Ascending aorta (tissue), 2 donors: ENCODE data around the gene ADAMTSL3. TPM values are rescaled to one million over a fixed set of nuclear protein-coding genes. Genes with fewer than 3 reads are reported as not detected.

Experiments used
- DNase-seq, 2 donors: peaks; one replicate each; pipeline ENCODE4 v3.0.0-alpha.2; 2019; ENCODE audit warnings: low spot score in 2 of 2
- H3K27ac ChIP-seq, 2 donors: fragments of 200-600 bp; sonication (generic); one replicate each; pipeline ENCODE4 v1.5.1; 2016 to 2017; ENCODE audit warnings: mild to moderate bottlenecking in 1 of 2
- H3K27me3 ChIP-seq: fragments of 200-600 bp; sonication (generic); one replicate; pipeline ENCODE4 v1.5.1; 2017
- H3K36me3 ChIP-seq, 2 donors: fragments of 200-600 bp; sonication (generic); one replicate each; pipeline ENCODE4 v1.5.1; 2016
- H3K4me1 ChIP-seq, 2 donors: fragments of 200-600 bp; sonication (generic); one replicate each; pipeline ENCODE4 v1.5.1; 2016 to 2017; ENCODE audit warnings: mild to moderate bottlenecking in 1 of 2
- H3K4me3 ChIP-seq, 2 donors: fragments of 200-600 bp; sonication (generic); one replicate each; pipeline ENCODE4 v1.5.1; 2016 to 2017; ENCODE audit warnings: mild to moderate bottlenecking in 1 of 2
- H3K9me3 ChIP-seq, 2 donors: fragments of 200-600 bp; sonication (generic); one replicate each; pipeline ENCODE4 v1.5.1; 2016
- intact Hi-C: fragments of 100-400 bp; cut with DNase I; formaldehyde crosslinking; loops from one replicate; pipeline ENCODE4 v1.15.1; 2023
- total RNA-seq: library from RNA; depleted of rRNA; stranded (reverse); fragments of >200 nt; gene quantifications from one replicate; pipeline ENCODE4 v1.1.0, GENCODE V29; 2016
- TF ChIP-seq, protein P1 (sequence below), 3 experiments: fragments of 200-600 bp in 2 of 3; fragments of 450-650 bp in 1 of 3; sonication (generic) in 2 of 3; IDR thresholded peaks; one replicate each; pipeline ENCODE4 v1.5.1; 2016 to 2019; ENCODE audit warnings: antibody characterized with exemption in 3 of 3, mild to moderate bottlenecking in 1 of 3, moderate library complexity in 1 of 3

The ADAMTSL3 gene
- total RNA-seq, 1 donor from 2014 or later = 28.1 TPM

DNA sequence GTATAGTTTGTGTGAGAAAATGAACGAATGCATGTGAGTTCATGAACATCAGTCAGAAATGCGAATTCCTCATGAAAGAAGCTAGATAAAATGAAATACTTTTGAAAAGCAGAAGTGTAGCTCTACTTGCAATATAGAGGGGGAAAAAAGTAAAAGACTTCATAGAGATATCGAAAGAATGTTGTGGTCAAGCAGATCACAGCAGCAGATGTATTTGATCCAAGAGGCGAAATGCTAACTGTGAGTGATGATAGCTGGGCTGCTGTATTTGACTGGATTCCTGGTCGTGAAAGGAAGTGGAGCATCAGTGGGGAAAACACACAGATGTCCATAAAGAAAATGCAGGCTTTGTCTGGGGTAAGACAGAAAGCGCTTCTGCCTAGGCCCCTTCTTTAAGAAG lies 112.4 kb downstream of the ADAMTSL3 start:
- Histone ChIP-seq H3K27ac (peak overlapping the region in 1 of 2 donors; percentile 22), H3K27me3 (no peaks in the 10 kb centered on the region), H3K36me3 (no peaks in the 10 kb centered on the region), H3K4me1 (peaks cover 4 to 35% of the 10 kb centered on the region in 2 donors), H3K4me3 (no peak overlapping the region), H3K9me3 (no peaks in the 10 kb centered on the region)
- intact Hi-C loops = loop anchor here (5.0 kb wide), 1 partner anchor 114 kb away; the partner anchor contains the start of gene ADAMTSL3
- TF ChIP-seq, protein P1, sequence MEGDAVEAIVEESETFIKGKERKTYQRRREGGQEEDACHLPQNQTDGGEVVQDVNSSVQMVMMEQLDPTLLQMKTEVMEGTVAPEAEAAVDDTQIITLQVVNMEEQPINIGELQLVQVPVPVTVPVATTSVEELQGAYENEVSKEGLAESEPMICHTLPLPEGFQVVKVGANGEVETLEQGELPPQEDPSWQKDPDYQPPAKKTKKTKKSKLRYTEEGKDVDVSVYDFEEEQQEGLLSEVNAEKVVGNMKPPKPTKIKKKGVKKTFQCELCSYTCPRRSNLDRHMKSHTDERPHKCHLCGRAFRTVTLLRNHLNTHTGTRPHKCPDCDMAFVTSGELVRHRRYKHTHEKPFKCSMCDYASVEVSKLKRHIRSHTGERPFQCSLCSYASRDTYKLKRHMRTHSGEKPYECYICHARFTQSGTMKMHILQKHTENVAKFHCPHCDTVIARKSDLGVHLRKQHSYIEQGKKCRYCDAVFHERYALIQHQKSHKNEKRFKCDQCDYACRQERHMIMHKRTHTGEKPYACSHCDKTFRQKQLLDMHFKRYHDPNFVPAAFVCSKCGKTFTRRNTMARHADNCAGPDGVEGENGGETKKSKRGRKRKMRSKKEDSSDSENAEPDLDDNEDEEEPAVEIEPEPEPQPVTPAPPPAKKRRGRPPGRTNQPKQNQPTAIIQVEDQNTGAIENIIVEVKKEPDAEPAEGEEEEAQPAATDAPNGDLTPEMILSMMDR (IDR thresholded peaks at IDR 0.05) = no peak
- no peak for DNase-seq

DNA sequence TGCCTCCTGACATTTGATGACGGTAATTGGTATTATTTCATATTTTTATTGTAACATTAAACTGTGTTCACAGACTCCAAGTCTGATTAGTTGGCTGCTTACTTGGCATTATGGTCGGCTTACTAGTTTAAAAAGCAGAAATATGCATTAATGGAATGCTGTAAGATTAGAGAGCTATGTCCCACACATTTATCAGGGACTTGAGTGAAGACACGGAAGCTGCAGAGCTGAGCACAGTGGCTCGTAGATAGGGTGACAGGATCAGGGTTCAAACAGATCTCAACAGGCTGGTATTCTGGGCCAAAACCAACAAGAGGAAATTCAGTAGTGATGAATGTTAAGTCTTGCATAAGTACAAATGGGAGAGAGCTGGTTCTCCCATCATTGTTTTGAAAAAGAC lies 113.8 kb downstream of the ADAMTSL3 start:
- Histone ChIP-seq H3K36me3 (no peaks in the 10 kb centered on the region), H3K27ac (no peak overlapping the region), H3K27me3 (no peaks in the 10 kb centered on the region), H3K4me1 (peaks cover 4 to 35% of the 10 kb centered on the region in 2 donors), H3K4me3 (no peak overlapping the region), H3K9me3 (no peaks in the 10 kb centered on the region)
- DNase-seq = no peak
- intact Hi-C loops = loop anchor here (5.0 kb wide), 1 partner anchor 115 kb away; the partner anchor contains the start of gene ADAMTSL3
- TF ChIP-seq, protein P1 (IDR thresholded peaks at IDR 0.05) = no peak

DNA sequence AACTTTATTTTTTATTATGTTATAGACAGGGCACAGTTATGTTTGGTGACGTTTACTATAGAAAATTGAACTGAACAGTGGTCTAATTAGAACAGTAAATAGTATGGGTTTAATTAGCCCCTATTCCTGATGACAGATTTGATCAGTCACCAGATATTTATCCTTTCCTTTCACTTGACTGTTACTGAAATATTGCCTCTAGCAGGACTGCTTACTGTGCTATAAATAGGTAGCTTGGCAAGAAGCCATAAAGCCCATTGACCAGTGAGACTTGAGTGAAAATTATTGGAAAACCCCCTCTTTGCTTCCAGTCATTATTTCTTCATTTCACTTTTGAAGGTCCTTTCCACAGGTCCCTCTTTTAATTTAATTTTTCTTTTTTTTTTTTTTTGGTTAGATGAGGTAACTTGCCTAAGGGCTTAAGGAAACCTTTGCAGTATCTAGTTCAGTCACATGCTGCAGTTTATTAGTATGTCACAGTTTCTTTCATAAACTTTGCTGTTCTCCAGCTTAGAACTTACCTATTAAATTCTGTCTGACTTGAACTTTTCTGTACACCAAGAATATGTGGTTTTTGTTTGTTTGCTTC lies 115.6 kb downstream of the ADAMTSL3 start:
- Histone ChIP-seq H3K27me3 (no peaks in the 10 kb centered on the region), H3K36me3 (peaks cover 2 to 11% of the 10 kb centered on the region in 2 donors), H3K9me3 (no peaks in the 10 kb centered on the region), H3K4me1 (peaks cover 0 to 23% of the 10 kb centered on the region in 2 donors), H3K4me3 (no peak overlapping the region), H3K27ac (no peak overlapping the region)
- TF ChIP-seq, protein P1 (IDR thresholded peaks at IDR 0.05) = no peak
- no peak for DNase-seq
- intact Hi-C loops = loop anchor here (5.0 kb wide), 1 partner anchor 117 kb away; the partner anchor contains the start of gene ADAMTSL3

DNA sequence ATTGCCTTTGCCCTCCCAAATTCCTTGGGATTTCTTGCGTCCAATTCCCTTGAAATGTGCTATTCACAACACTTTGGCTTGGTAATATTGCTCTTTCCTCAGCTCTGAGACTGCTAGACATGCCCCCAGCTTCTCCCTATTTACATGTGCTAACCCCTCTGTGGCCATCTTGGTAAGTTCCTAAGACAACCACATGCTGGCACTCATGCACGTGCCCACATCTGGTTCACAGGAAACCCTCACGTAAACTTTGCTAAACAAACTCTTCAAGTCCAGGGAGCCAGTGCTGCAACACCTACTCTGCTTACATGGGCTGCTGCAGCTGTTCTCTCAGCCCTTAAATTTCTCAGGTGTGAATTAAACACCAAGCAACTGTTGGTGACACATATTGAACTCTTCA lies 121.8 kb downstream of the ADAMTSL3 start:
- Histone ChIP-seq H3K27me3 (no peaks in the 10 kb centered on the region), H3K9me3 (no peaks in the 10 kb centered on the region), H3K4me3 (no peak overlapping the region), H3K27ac (no peak overlapping the region), H3K4me1 (no peaks in the 10 kb centered on the region), H3K36me3 (peaks cover 8 to 21% of the 10 kb centered on the region in 2 donors)
- TF ChIP-seq, protein P1 (IDR thresholded peaks at IDR 0.05) = no peak
- no peak for DNase-seq
- intact Hi-C loops = no loop called here

DNA sequence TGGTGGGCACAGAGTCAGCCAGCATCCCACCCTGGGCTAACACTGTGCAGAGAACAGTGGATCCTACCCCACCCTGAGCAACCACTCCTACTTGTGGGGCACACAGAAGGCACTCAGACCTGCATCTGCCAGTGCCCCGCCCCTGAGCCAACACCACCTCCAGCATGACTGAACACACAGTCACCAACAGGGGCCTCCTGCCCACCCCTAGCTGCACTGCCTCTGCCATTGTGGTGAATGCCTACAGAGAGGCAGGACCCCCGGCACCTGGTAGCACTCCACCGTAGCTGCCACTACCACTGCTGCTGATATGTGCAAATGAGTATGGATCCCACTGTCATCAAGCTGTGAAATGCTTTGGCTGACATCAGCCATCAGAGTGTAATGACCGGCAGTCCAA lies 123.1 kb downstream of the ADAMTSL3 start:
- H3K4me1 ChIP-seq = no peaks in the 10 kb centered on the region
- peaks cover 8 to 21% of the 10 kb centered on the region in 2 donors for H3K36me3 ChIP-seq
- no peak for DNase-seq
- no peak overlapping the region for H3K27ac ChIP-seq
- TF ChIP-seq, protein P1 (IDR thresholded peaks at IDR 0.05) = no peak
- H3K27me3 ChIP-seq = no peaks in the 10 kb centered on the region
- intact Hi-C loops = no loop called here
- peaks cover 0 to 7% of the 10 kb centered on the region in 2 donors for H3K9me3 ChIP-seq
- no peak overlapping the region for H3K4me3 ChIP-seq
